AG10803 (cell line): ENCODE data around the gene CHAF1A.

ENCODE experiments used
- DNase-seq: peaks from one replicate; pipeline ENCODE4 v3.0.0; 2010; ENCODE audit warnings: low read depth
- H3K4me3 ChIP-seq: 2 replicates; pipeline ENCODE4 v1.5.1; 2011; ENCODE audit warnings: mild to moderate bottlenecking, low read length, control low read depth
- CTCF ChIP-seq: conservative IDR thresholded peaks from 2 replicates; pipeline ENCODE4 v1.5.1; 2011; ENCODE audit warnings: mild to moderate bottlenecking, low read length, control low read depth, inconsistent platforms

Gene CHAF1A

GRCh38 chr19:4492337-4493103, 90.1 kb downstream of the CHAF1A start:
- H3K4me3 ChIP-seq, result no peak overlapping the region
- DNase-seq, result no peak
- no peak for TF ChIP-seq CTCF
